ENCODE results near the gene EFCAB6.

DNA sequence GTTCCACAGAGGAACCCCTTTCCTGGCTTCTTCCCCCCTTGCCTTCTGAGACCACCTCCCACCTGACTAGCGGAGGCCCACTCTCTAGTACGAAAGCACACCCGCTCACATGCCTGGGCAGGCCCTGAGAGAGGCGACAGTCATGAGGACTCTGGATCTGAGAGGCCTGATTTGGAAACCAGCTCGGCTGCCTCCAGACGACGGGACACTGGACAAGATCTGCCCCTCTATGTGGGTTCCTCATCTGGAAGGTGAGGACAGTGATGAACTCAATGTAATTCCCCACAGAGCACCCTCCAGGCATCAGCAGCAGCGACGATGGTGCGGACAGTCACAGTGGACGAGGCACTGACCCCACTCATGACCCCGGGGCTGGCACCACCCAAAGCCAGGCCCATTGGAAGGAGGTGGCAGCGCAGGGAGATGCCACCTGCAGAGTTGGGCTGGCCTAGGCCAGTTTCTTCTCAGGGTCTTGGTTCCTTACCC, 42.7 kb upstream of the EFCAB6 start:
- TF ChIP-seq, protein P1, sequence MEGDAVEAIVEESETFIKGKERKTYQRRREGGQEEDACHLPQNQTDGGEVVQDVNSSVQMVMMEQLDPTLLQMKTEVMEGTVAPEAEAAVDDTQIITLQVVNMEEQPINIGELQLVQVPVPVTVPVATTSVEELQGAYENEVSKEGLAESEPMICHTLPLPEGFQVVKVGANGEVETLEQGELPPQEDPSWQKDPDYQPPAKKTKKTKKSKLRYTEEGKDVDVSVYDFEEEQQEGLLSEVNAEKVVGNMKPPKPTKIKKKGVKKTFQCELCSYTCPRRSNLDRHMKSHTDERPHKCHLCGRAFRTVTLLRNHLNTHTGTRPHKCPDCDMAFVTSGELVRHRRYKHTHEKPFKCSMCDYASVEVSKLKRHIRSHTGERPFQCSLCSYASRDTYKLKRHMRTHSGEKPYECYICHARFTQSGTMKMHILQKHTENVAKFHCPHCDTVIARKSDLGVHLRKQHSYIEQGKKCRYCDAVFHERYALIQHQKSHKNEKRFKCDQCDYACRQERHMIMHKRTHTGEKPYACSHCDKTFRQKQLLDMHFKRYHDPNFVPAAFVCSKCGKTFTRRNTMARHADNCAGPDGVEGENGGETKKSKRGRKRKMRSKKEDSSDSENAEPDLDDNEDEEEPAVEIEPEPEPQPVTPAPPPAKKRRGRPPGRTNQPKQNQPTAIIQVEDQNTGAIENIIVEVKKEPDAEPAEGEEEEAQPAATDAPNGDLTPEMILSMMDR (conservative IDR thresholded peaks at IDR 0.05; ENCODE audit: low read depth, low read length) = no peak
- TF ChIP-seq, protein P2, sequence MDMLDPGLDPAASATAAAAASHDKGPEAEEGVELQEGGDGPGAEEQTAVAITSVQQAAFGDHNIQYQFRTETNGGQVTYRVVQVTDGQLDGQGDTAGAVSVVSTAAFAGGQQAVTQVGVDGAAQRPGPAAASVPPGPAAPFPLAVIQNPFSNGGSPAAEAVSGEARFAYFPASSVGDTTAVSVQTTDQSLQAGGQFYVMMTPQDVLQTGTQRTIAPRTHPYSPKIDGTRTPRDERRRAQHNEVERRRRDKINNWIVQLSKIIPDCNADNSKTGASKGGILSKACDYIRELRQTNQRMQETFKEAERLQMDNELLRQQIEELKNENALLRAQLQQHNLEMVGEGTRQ (IDR thresholded peaks at IDR 0.05; ENCODE audit: low read depth, low read length) = no peak
